ENCODE data around the gene RAPGEF4. TPM values are rescaled to one million over a fixed set of nuclear protein-coding genes. Genes with fewer than 3 reads are reported as not detected.

The RAPGEF4 gene
- total RNA-seq, 1 experiment from 2014 or later = 0.59 TPM

DNA sequence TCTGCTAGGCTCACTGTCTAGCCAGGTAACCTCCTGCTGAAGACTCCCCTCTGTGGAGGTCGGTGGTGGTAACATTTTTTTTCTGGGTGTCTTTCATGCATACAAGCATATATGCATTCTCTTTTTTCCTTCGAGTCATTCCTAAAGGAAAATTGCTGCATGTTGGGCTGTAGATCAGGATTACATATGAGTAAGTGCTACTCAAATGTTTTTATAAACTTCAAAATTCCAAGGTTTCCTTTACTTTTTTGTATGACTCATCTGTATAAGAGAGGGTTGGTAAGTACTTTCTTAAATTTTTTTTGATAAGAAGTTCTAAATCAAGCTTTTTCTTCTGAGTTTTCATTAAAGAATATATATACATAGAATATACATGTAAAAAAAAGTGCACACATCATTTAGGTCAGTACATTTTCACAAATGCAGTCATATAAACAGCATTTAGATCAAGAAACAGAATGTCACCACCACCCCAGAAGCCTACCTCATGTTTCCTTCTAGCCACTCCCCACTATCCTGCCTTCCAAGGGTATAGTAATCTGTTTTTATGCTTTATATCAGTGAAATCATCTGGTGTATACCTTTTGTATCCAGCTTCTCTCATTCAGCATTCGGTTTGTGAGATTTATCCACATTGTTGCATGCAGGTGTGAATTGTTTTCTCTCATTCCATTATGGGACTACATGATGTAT, 212.0 kb downstream of the RAPGEF4 start:
- ChIA-PET CTCF (no interaction called here), POLR2A (no interaction called here), RAD21 (ENCODE audit: low non-redundant PET in 1 of 2, low total read pairs in 2 of 2, uncharacterized antibody in 2 of 2, unreplicated experiment in 2 of 2) (no interaction called here)
- intact Hi-C loops (cut with micrococcal nuclease) = no loop called here
- Histone ChIP-seq H3K4me3 (replicated peaks in 1 of 2; ENCODE audit: low read depth in 1 of 2, low read length in 2 of 2) (no peak overlapping the region), H3K4me2 (ENCODE audit: low read length) (no peak overlapping the region), H3K9me3 (ENCODE audit: control insufficient read depth in 1 of 2, insufficient read depth in 1 of 2, low read depth in 1 of 2, low read length in 2 of 2) (no peaks in the 10 kb centered on the region), H4K20me1 (ENCODE audit: insufficient read depth) (no peaks in the 10 kb centered on the region), H3K27me3 (ENCODE audit: insufficient read depth, low read length) (no peaks in the 10 kb centered on the region), H3K79me2 (ENCODE audit: insufficient read depth, low read length) (no peaks in the 10 kb centered on the region), H3K27ac (ENCODE audit: low read depth, low read length) (no peak overlapping the region), H3K4me1 (ENCODE audit: control insufficient read depth in 1 of 2, insufficient read depth in 2 of 2, low read length in 2 of 2) (peaks cover 0 to 8% of the 10 kb centered on the region in 2 experiments; a peak in 1 of 4 replicates), H3K9me2 (ENCODE audit: insufficient read depth) (no peaks in the 10 kb centered on the region), H3K9ac (ENCODE audit: low read length) (no peak overlapping the region), H2AFZ (ENCODE audit: low read depth, low read length, poor library complexity, severe bottlenecking) (no peak overlapping the region), H3K36me3 (ENCODE audit: control insufficient read depth in 1 of 2, insufficient read depth in 2 of 2, low read length in 2 of 2) (no peaks in the 10 kb centered on the region)
- DNase-seq (ENCODE audit: low read depth, low spot score) (no peak), ATAC-seq (no peak)
- BruUV-seq (replicated peaks) = no TSS peak
- no peak for TF ChIP-seq ZFX (IDR thresholded peaks at IDR 0.05)
- TF ChIP-seq, protein P1, sequence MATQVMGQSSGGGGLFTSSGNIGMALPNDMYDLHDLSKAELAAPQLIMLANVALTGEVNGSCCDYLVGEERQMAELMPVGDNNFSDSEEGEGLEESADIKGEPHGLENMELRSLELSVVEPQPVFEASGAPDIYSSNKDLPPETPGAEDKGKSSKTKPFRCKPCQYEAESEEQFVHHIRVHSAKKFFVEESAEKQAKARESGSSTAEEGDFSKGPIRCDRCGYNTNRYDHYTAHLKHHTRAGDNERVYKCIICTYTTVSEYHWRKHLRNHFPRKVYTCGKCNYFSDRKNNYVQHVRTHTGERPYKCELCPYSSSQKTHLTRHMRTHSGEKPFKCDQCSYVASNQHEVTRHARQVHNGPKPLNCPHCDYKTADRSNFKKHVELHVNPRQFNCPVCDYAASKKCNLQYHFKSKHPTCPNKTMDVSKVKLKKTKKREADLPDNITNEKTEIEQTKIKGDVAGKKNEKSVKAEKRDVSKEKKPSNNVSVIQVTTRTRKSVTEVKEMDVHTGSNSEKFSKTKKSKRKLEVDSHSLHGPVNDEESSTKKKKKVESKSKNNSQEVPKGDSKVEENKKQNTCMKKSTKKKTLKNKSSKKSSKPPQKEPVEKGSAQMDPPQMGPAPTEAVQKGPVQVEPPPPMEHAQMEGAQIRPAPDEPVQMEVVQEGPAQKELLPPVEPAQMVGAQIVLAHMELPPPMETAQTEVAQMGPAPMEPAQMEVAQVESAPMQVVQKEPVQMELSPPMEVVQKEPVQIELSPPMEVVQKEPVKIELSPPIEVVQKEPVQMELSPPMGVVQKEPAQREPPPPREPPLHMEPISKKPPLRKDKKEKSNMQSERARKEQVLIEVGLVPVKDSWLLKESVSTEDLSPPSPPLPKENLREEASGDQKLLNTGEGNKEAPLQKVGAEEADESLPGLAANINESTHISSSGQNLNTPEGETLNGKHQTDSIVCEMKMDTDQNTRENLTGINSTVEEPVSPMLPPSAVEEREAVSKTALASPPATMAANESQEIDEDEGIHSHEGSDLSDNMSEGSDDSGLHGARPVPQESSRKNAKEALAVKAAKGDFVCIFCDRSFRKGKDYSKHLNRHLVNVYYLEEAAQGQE (IDR thresholded peaks at IDR 0.05; ENCODE audit: low read depth) = no peak
- no peak for TF ChIP-seq EZH2 (IDR thresholded peaks at IDR 0.05)
- TF ChIP-seq CEBPB (IDR thresholded peaks at IDR 0.05; ENCODE audit: low read depth) = no peak
- TF ChIP-seq POLR2AphosphoS5 (IDR thresholded peaks at IDR 0.05; ENCODE audit: low read depth, low read length) = no peak
- TF ChIP-seq, protein P2, sequence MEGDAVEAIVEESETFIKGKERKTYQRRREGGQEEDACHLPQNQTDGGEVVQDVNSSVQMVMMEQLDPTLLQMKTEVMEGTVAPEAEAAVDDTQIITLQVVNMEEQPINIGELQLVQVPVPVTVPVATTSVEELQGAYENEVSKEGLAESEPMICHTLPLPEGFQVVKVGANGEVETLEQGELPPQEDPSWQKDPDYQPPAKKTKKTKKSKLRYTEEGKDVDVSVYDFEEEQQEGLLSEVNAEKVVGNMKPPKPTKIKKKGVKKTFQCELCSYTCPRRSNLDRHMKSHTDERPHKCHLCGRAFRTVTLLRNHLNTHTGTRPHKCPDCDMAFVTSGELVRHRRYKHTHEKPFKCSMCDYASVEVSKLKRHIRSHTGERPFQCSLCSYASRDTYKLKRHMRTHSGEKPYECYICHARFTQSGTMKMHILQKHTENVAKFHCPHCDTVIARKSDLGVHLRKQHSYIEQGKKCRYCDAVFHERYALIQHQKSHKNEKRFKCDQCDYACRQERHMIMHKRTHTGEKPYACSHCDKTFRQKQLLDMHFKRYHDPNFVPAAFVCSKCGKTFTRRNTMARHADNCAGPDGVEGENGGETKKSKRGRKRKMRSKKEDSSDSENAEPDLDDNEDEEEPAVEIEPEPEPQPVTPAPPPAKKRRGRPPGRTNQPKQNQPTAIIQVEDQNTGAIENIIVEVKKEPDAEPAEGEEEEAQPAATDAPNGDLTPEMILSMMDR (IDR thresholded peaks at IDR 0.05 in 2 of 3, conservative IDR thresholded peaks at IDR 0.05 in 1 of 3; ENCODE audit: borderline replicate concordance in 1 of 3, insufficient read depth in 1 of 3, low read depth in 2 of 3, low read length in 2 of 3) = no peak
- TF ChIP-seq, protein P3, sequence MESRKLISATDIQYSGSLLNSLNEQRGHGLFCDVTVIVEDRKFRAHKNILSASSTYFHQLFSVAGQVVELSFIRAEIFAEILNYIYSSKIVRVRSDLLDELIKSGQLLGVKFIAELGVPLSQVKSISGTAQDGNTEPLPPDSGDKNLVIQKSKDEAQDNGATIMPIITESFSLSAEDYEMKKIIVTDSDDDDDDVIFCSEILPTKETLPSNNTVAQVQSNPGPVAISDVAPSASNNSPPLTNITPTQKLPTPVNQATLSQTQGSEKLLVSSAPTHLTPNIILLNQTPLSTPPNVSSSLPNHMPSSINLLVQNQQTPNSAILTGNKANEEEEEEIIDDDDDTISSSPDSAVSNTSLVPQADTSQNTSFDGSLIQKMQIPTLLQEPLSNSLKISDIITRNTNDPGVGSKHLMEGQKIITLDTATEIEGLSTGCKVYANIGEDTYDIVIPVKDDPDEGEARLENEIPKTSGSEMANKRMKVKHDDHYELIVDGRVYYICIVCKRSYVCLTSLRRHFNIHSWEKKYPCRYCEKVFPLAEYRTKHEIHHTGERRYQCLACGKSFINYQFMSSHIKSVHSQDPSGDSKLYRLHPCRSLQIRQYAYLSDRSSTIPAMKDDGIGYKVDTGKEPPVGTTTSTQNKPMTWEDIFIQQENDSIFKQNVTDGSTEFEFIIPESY (IDR thresholded peaks at IDR 0.05; ENCODE audit: extremely low read depth, insufficient replicate concordance, low read length) = no peak
- no peak for TF ChIP-seq FOSL1 (IDR thresholded peaks at IDR 0.05; ENCODE audit: low read depth)
- no peak for TF ChIP-seq YY1 (IDR thresholded peaks at IDR 0.05; ENCODE audit: extremely low read depth, insufficient replicate concordance, low read depth, low read length)
- TF ChIP-seq POLR2A (IDR thresholded peaks at IDR 0.05; ENCODE audit: borderline replicate concordance, extremely low read depth, insufficient read depth, insufficient read length) = no peak
- no peak for TF ChIP-seq RAD21 (IDR thresholded peaks at IDR 0.05; ENCODE audit: low read depth)
- no peak for TF ChIP-seq ELF1 (IDR thresholded peaks at IDR 0.05; ENCODE audit: borderline replicate concordance, low read depth)
- no peak for TF ChIP-seq EZH2phosphoT487 (IDR thresholded peaks at IDR 0.05; ENCODE audit: borderline replicate concordance)
- TF ChIP-seq, protein P4, sequence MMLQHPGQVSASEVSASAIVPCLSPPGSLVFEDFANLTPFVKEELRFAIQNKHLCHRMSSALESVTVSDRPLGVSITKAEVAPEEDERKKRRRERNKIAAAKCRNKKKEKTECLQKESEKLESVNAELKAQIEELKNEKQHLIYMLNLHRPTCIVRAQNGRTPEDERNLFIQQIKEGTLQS (IDR thresholded peaks at IDR 0.05) = no peak
- no peak for TF ChIP-seq SRF (IDR thresholded peaks at IDR 0.05; ENCODE audit: low read depth)
- no peak for TF ChIP-seq ZNF274 (IDR thresholded peaks at IDR 0.05; ENCODE audit: low read depth, low read length)
- TF ChIP-seq SIN3A (IDR thresholded peaks at IDR 0.05; ENCODE audit: low read depth) = no peak
- TF ChIP-seq, protein P5, sequence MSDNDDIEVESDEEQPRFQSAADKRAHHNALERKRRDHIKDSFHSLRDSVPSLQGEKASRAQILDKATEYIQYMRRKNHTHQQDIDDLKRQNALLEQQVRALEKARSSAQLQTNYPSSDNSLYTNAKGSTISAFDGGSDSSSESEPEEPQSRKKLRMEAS (IDR thresholded peaks at IDR 0.05) = no peak
- no peak for TF ChIP-seq SP1 (IDR thresholded peaks at IDR 0.05; ENCODE audit: low read depth)
